Upper lobe of right lung (tissue), 1 donor: ENCODE results near the gene TP63. TPM values are rescaled to one million over a fixed set of nuclear protein-coding genes. Genes with fewer than 3 reads are reported as not detected.

ENCODE experiments used
- ATAC-seq: fragments of 200-7000 bp; cut with Tn5 transposase; one replicate; pipeline ENCODE4 v1.9.1; 2020; ENCODE audit warnings: mild to moderate bottlenecking, moderate library complexity
- DNase-seq: peaks from one replicate; pipeline ENCODE4 v3.0.0-alpha.2; 2020
- H3K27ac ChIP-seq: fragments of 200-600 bp; one replicate; pipeline ENCODE4 v1.8.0; 2022
- H3K27me3 ChIP-seq: fragments of 200-600 bp; one replicate; pipeline ENCODE4 v1.8.0; 2022; ENCODE audit warnings: mild to moderate bottlenecking
- H3K36me3 ChIP-seq: fragments of 200-600 bp; one replicate; pipeline ENCODE4 v1.8.0; 2022
- H3K4me1 ChIP-seq: fragments of 200-600 bp; one replicate; pipeline ENCODE4 v1.8.0; 2022
- H3K4me3 ChIP-seq: fragments of 200-600 bp; one replicate; pipeline ENCODE4 v1.8.0; 2022; ENCODE audit warnings: mild to moderate bottlenecking
- H3K9me3 ChIP-seq: fragments of 200-600 bp; one replicate; pipeline ENCODE4 v1.8.0; 2022
- intact Hi-C: fragments of 100-400 bp; cut with DNase I; formaldehyde crosslinking; loops from one replicate; pipeline ENCODE4 v1.11.0; 2022
- total RNA-seq: library from RNA; stranded (reverse); fragmentation: NEBNext Ultra II Directional; extraction: Animal tissue kit (Norgen Biotek cat#: 25700); gene quantifications from one replicate; pipeline ENCODE4 v1.2.1, GENCODE V29; 2021
- TF ChIP-seq, protein P1 (sequence below): fragments of 200-600 bp; IDR thresholded peaks from one replicate; pipeline ENCODE4 v1.8.0; 2022; ENCODE audit warnings: antibody characterized with exemption
- donor health status: DM: no; HTN: yes; CAD: no; lungs with severe emphysema.

The TP63 gene
- total RNA-seq, 1 donor from 2014 or later, result 1.3 TPM

DNA sequence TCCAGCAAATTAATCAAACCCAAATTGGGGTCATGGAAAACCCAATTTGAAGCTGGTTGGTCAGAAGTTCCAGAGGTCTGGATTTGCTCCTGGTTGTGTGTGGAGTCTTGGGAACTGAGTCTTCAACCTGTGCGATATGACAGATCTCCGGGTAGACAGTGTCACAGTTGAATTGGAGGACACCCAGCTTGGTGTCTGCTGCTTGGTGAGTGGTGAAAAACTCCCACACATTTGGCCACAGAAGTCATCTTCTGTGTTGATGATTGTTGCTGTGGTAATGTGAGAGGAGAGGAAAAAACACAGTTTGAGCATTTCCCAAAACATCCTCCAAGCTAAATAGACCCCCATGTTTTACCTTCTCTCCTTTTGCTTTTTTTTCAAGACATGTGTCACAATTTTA is 218.1 kb downstream of the TP63 start:
- H3K9me3 ChIP-seq, result no peaks in the 10 kb centered on the region
- no peak overlapping the region for H3K4me3 ChIP-seq
- ATAC-seq, result no peak
- no peaks in the 10 kb centered on the region for H3K27me3 ChIP-seq
- no peak for DNase-seq
- TF ChIP-seq, protein P1, sequence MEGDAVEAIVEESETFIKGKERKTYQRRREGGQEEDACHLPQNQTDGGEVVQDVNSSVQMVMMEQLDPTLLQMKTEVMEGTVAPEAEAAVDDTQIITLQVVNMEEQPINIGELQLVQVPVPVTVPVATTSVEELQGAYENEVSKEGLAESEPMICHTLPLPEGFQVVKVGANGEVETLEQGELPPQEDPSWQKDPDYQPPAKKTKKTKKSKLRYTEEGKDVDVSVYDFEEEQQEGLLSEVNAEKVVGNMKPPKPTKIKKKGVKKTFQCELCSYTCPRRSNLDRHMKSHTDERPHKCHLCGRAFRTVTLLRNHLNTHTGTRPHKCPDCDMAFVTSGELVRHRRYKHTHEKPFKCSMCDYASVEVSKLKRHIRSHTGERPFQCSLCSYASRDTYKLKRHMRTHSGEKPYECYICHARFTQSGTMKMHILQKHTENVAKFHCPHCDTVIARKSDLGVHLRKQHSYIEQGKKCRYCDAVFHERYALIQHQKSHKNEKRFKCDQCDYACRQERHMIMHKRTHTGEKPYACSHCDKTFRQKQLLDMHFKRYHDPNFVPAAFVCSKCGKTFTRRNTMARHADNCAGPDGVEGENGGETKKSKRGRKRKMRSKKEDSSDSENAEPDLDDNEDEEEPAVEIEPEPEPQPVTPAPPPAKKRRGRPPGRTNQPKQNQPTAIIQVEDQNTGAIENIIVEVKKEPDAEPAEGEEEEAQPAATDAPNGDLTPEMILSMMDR, result no peak
- intact Hi-C loops, result no loop called here
- no peaks in the 10 kb centered on the region for H3K4me1 ChIP-seq
- H3K36me3 ChIP-seq, result no peaks in the 10 kb centered on the region
- H3K27ac ChIP-seq, result no peak overlapping the region

GRCh38 chr3:189851682-189852081 is 220.5 kb downstream of the TP63 start:
- no peak overlapping the region for H3K4me3 ChIP-seq
- no peaks in the 10 kb centered on the region for H3K9me3 ChIP-seq
- H3K27ac ChIP-seq, result no peak overlapping the region
- no peaks in the 10 kb centered on the region for H3K36me3 ChIP-seq
- intact Hi-C loops, result no loop called here
- DNase-seq (no peak), ATAC-seq (no peak)
- TF ChIP-seq, protein P1, result no peak
- H3K27me3 ChIP-seq, result no peaks in the 10 kb centered on the region
- H3K4me1 ChIP-seq, result no peaks in the 10 kb centered on the region

- H3K4me1 ChIP-seq, result no peaks in the 10 kb centered on the region
- no peak overlapping the region for H3K27ac ChIP-seq
- intact Hi-C loops, result no loop called here
- H3K4me3 ChIP-seq, result no peak overlapping the region
- H3K36me3 ChIP-seq, result no peaks in the 10 kb centered on the region
- no peaks in the 10 kb centered on the region for H3K27me3 ChIP-seq
- ATAC-seq, result no peak
- H3K9me3 ChIP-seq, result no peaks in the 10 kb centered on the region
- no peak for DNase-seq
- TF ChIP-seq, protein P1, result no peak
Measured at GRCh38 chr3:189853906-189854305, 222.7 kb downstream of the TP63 start.

DNA sequence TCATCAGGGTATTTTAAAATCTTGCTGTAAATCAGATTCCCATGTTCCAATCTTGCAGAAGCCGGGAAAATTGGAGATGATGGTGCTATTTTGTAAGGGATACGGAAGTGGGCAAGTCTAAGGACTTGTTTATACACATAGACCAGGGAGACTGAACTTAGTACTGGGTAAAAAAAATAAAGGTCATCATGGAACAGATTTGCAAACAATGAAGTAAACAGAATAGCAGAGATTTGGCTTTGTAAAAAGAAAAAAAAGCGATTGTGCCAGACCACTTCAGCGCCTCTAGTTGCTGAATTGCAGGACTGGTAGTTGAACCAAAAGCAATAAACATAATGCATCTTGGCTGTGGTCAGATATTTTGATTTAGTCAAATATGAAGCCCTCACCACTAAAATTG is 229.1 kb downstream of the TP63 start:
- Histone ChIP-seq H3K27me3 (no peaks in the 10 kb centered on the region), H3K9me3 (no peaks in the 10 kb centered on the region), H3K36me3 (no peaks in the 10 kb centered on the region), H3K4me1 (no peaks in the 10 kb centered on the region), H3K4me3 (no peak overlapping the region), H3K27ac (no peak overlapping the region)
- DNase-seq (no peak), ATAC-seq (no peak)
- TF ChIP-seq, protein P1, result no peak
- intact Hi-C loops, result no loop called here

GRCh38 chr3:189862385-189862998 is 231.3 kb downstream of the TP63 start:
- H3K27ac ChIP-seq, result no peak overlapping the region
- H3K9me3 ChIP-seq, result no peaks in the 10 kb centered on the region
- DNase-seq (no peak), ATAC-seq (no peak)
- H3K4me3 ChIP-seq, result no peak overlapping the region
- no peaks in the 10 kb centered on the region for H3K4me1 ChIP-seq
- intact Hi-C loops, result no loop called here
- TF ChIP-seq, protein P1, result no peak
- H3K27me3 ChIP-seq, result no peaks in the 10 kb centered on the region
- no peaks in the 10 kb centered on the region for H3K36me3 ChIP-seq

DNA sequence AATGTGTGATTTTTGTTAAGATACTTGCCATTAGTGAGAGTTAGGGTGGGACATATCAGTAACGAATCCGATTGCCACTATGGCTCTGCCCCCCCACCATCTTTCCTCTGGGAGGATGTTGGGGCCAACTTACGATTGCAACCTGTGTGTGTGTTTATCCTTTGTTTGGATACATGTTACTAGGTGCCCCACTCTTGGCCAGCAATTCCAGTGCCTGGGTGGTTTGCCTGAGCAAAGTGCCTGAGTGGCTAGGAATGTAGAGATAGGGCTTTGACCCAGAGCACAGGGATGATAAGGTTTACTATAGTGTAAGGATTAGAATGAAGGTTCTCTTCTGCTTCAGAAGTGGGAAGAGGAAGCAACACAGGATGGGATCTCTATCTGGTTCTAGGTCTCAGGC is 231.8 kb downstream of the TP63 start:
- Histone ChIP-seq H3K9me3 (no peaks in the 10 kb centered on the region), H3K36me3 (no peaks in the 10 kb centered on the region), H3K4me3 (no peak overlapping the region), H3K4me1 (no peaks in the 10 kb centered on the region), H3K27ac (no peak overlapping the region), H3K27me3 (no peaks in the 10 kb centered on the region)
- DNase-seq, result no peak
- ATAC-seq, result peak; percentile 63
- intact Hi-C loops, result no loop called here
- TF ChIP-seq, protein P1, result no peak
